ENCODE data around the gene LILRB2. TPM values are rescaled to one million over a fixed set of nuclear protein-coding genes. Genes with fewer than 3 reads are reported as not detected.

The LILRB2 gene
- total RNA-seq, 1 experiment from 2014 or later: 0.22 TPM

Small RNA genes lying within 50 kb of the gene (small RNA-seq; reads per million reads assigned to genes)
- gene AC245884.12 (not detected), gene MIR4752 (not detected), gene RNU6-1307P (not detected)

Other genes starting within 250 kb of the LILRB2 start
- not detected in 2 replicates for gene VSTM1, start 217.2 kb downstream of the LILRB2 start, total RNA-seq (2014; rRNA removed; shearing (Covaris generic); ENCODE audit: low replicate concordance)
- gene TARM1, start 199.7 kb downstream of the LILRB2 start, total RNA-seq (2014; rRNA removed; shearing (Covaris generic); ENCODE audit: low replicate concordance): not detected in 2 replicates
- gene OSCAR, start 180.3 kb downstream of the LILRB2 start, total RNA-seq (2014; rRNA removed; shearing (Covaris generic); ENCODE audit: low replicate concordance): 0.22 TPM in 1 of 2 replicates, not detected in the other
- gene NDUFA3, start 178.3 kb downstream of the LILRB2 start, total RNA-seq (2014; rRNA removed; shearing (Covaris generic); ENCODE audit: low replicate concordance): 79.5 and 105 TPM in 2 replicates
- 21.5 and 39.9 TPM in 2 replicates for gene TFPT, start 165.5 kb downstream of the LILRB2 start, total RNA-seq (2014; rRNA removed; shearing (Covaris generic); ENCODE audit: low replicate concordance)
- 25.2 and 61.3 TPM in 2 replicates for gene PRPF31, start 165.4 kb downstream of the LILRB2 start, total RNA-seq (2014; rRNA removed; shearing (Covaris generic); ENCODE audit: low replicate concordance)
- gene CNOT3, start 143.3 kb downstream of the LILRB2 start, total RNA-seq (2014; rRNA removed; shearing (Covaris generic); ENCODE audit: low replicate concordance): 31.2 and 45.0 TPM in 2 replicates
- gene LENG1, start 121.4 kb downstream of the LILRB2 start, total RNA-seq (2014; rRNA removed; shearing (Covaris generic); ENCODE audit: low replicate concordance): 1.6 and 14.0 TPM in 2 replicates
- gene TMC4, start 108.0 kb downstream of the LILRB2 start, total RNA-seq (2014; rRNA removed; shearing (Covaris generic); ENCODE audit: low replicate concordance): 6.2 TPM in 1 of 2 replicates, not detected in the other
- gene MBOAT7, start 91.5 kb downstream of the LILRB2 start, total RNA-seq (2014; rRNA removed; shearing (Covaris generic); ENCODE audit: low replicate concordance): 85.6 and 90.0 TPM in 2 replicates
- gene TSEN34, start 89.8 kb downstream of the LILRB2 start, total RNA-seq (2014; rRNA removed; shearing (Covaris generic); ENCODE audit: low replicate concordance): 28.1 and 39.8 TPM in 2 replicates
- gene RPS9, start 80.3 kb downstream of the LILRB2 start, total RNA-seq (2014; rRNA removed; shearing (Covaris generic); ENCODE audit: low replicate concordance): 3,304 and 6,295 TPM in 2 replicates
- 0.11 TPM in 1 of 2 replicates, not detected in the other for gene LILRB3, start 58.1 kb downstream of the LILRB2 start, total RNA-seq (2014; rRNA removed; shearing (Covaris generic); ENCODE audit: low replicate concordance)
- not detected in 2 replicates for gene LILRA6, start 38.3 kb downstream of the LILRB2 start, total RNA-seq (2014; rRNA removed; shearing (Covaris generic); ENCODE audit: low replicate concordance)
- not detected in 2 replicates for gene LILRB5, start 23.8 kb downstream of the LILRB2 start, total RNA-seq (2014; rRNA removed; shearing (Covaris generic); ENCODE audit: low replicate concordance)
- not detected in 2 replicates for gene LILRA5, start 32.1 kb upstream of the LILRB2 start, total RNA-seq (2014; rRNA removed; shearing (Covaris generic); ENCODE audit: low replicate concordance)
- 0.75 and 10.5 TPM in 2 replicates for gene LILRA4, start 58.1 kb upstream of the LILRB2 start, total RNA-seq (2014; rRNA removed; shearing (Covaris generic); ENCODE audit: low replicate concordance)
- 0.15 and 0.61 TPM in 2 replicates for gene LAIR1, start 83.8 kb upstream of the LILRB2 start, total RNA-seq (2014; rRNA removed; shearing (Covaris generic); ENCODE audit: low replicate concordance)
- gene TTYH1, start 134.4 kb upstream of the LILRB2 start, total RNA-seq (2014; rRNA removed; shearing (Covaris generic); ENCODE audit: low replicate concordance): not detected in 2 replicates
- 88.3 and 99.4 TPM in 2 replicates for gene LENG8, start 168.1 kb upstream of the LILRB2 start, total RNA-seq (2014; rRNA removed; shearing (Covaris generic); ENCODE audit: low replicate concordance)
- 5.0 and 14.1 TPM in 2 replicates for gene LENG9, start 182.7 kb upstream of the LILRB2 start, total RNA-seq (2014; rRNA removed; shearing (Covaris generic); ENCODE audit: low replicate concordance)
- not detected in 2 replicates for gene CDC42EP5, start 192.2 kb upstream of the LILRB2 start, total RNA-seq (2014; rRNA removed; shearing (Covaris generic); ENCODE audit: low replicate concordance)
- not detected in 2 replicates for gene LAIR2, start 221.7 kb upstream of the LILRB2 start, total RNA-seq (2014; rRNA removed; shearing (Covaris generic); ENCODE audit: low replicate concordance)

All from Karpas-422 (cell line).